Gastroesophageal sphincter (tissue), 4 donors: ENCODE measurements around the gene RNLS. TPM values are rescaled to one million over a fixed set of nuclear protein-coding genes. Genes with fewer than 3 reads are reported as not detected.

Experiments
- ATAC-seq: fragments of 150-250 bp; one replicate; pipeline ENCODE4 v1.9.1; 2016; ENCODE audit warnings: mild to moderate bottlenecking, moderate library complexity
- H3K27ac ChIP-seq, 4 donors: fragments of 200-600 bp; sonication (generic) in 3 of 4; 1 replicate in 3 of 4; 2 replicates in 1 of 4; pipeline ENCODE4 v1.5.1; 2016 to 2019
- H3K27me3 ChIP-seq: fragments of 200-600 bp; sonication (generic); one replicate; pipeline ENCODE4 v1.5.1; 2019
- H3K36me3 ChIP-seq, 2 donors: fragments of 200-600 bp; sonication (generic); one replicate each; pipeline ENCODE4 v1.5.1; 2019; ENCODE audit warnings: control low read depth in 1 of 2
- H3K4me1 ChIP-seq, 3 donors: fragments of 200-600 bp; sonication (generic); 1 replicate in 2 of 3; 2 replicates in 1 of 3; pipeline ENCODE4 v1.5.1; 2016 to 2019; ENCODE audit warnings: control low read depth in 2 of 3
- H3K4me3 ChIP-seq, 2 donors: fragments of 200-600 bp; sonication (generic); one replicate each; pipeline ENCODE4 v1.5.1; 2019; ENCODE audit warnings: mild to moderate bottlenecking in 1 of 2, moderate library complexity in 1 of 2
- H3K9me3 ChIP-seq, 3 donors: fragments of 200-600 bp; sonication (generic); one replicate each; pipeline ENCODE4 v1.5.1; 2017 to 2019; ENCODE audit warnings: control low read depth in 2 of 3
- CTCF ChIP-seq, 4 experiments: fragments of 200-600 bp in 2 of 4; fragments of 450-650 bp in 2 of 4; sonication (generic) in 1 of 4; IDR thresholded peaks; one replicate each; pipeline ENCODE4 v1.5.1; 2017 to 2019; ENCODE audit warnings: antibody characterized with exemption in 4 of 4, mild to moderate bottlenecking in 2 of 4, moderate library complexity in 2 of 4
- EP300 ChIP-seq: sonication (generic); formaldehyde crosslinking; IDR thresholded peaks from one replicate; pipeline ENCODE4 v1.6.1; 2017; ENCODE audit warnings: antibody characterized with exemption, mild to moderate bottlenecking
- POLR2A ChIP-seq, 2 donors: fragments of 450-650 bp; IDR thresholded peaks; one replicate each; pipeline ENCODE4 v1.6.1; 2017; ENCODE audit warnings: antibody characterized with exemption in 2 of 2, mild to moderate bottlenecking in 2 of 2, moderate library complexity in 1 of 2
- POLR2AphosphoS5 ChIP-seq: sonication (generic); formaldehyde crosslinking; IDR thresholded peaks from one replicate; pipeline ENCODE4 v1.6.1; 2017; ENCODE audit warnings: antibody characterized with exemption
- WGBS, 2 donors: methylation state at CpG; one replicate each; pipeline ENCODE4 v1.1.5; 2018; ENCODE audit warnings: low coverage in 1 of 2; 5-methylcytosine and 5-hydroxymethylcytosine counted together
- total RNA-seq, 4 donors: library from RNA; depleted of rRNA; stranded (reverse); fragments of >200 nt; gene quantifications; one replicate each; pipeline ENCODE4 v1.1.0, GENCODE V29; 2016

Gene RNLS
- total RNA-seq, 4 donors from 2014 or later: 9.4 to 25.1 (median 15.3) TPM

DNA sequence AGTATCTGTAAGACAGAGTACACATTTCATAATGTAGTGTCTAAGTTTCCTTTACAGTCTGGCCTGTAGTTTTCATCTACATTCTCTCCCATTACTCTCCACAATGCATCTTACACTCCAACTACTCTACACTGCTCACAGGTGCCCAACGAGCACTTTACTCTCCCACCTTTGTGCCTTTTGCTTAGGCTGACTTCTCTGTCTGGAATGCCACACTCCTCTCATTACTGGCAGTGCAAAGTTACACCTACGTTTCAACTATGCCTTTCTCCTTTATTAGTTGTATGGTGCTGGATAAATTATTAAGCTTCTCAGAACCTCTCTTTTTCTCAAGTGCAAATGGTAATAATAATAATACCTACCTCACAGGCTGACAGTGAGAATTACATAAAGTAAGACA is 70.5 kb downstream of the RNLS start:
- ATAC-seq: no peak
- Histone ChIP-seq H3K9me3 (no peaks in the 10 kb centered on the region), H3K4me3 (no peak overlapping the region), H3K36me3 (no peaks in the 10 kb centered on the region), H3K27ac (no peak overlapping the region), H3K27me3 (no peaks in the 10 kb centered on the region), H3K4me1 (no peaks in the 10 kb centered on the region)
- TF ChIP-seq EP300: no peak
- no peak for TF ChIP-seq CTCF (IDR thresholded peaks at IDR 0.05)
- no peak for TF ChIP-seq POLR2AphosphoS5
- TF ChIP-seq POLR2A (IDR thresholded peaks at IDR 0.05): no peak
- 73 to 80% methylated on average over 2 of the region's 2 CpGs for WGBS, 2 donors

- 18 to 45% methylated on average over 3 of the region's 3 CpGs for WGBS, 2 donors
- Histone ChIP-seq H3K4me3 (no peak overlapping the region), H3K36me3 (no peaks in the 10 kb centered on the region), H3K9me3 (no peaks in the 10 kb centered on the region), H3K27ac (no peak overlapping the region), H3K27me3 (no peaks in the 10 kb centered on the region), H3K4me1 (no peaks in the 10 kb centered on the region)
- no peak for ATAC-seq
- TF ChIP-seq POLR2AphosphoS5: no peak
- no peak for TF ChIP-seq POLR2A (IDR thresholded peaks at IDR 0.05)
- no peak for TF ChIP-seq CTCF (IDR thresholded peaks at IDR 0.05)
- no peak for TF ChIP-seq EP300
Observed at GRCh38 chr10:88508796-88509195, 74.3 kb downstream of the RNLS start.

DNA sequence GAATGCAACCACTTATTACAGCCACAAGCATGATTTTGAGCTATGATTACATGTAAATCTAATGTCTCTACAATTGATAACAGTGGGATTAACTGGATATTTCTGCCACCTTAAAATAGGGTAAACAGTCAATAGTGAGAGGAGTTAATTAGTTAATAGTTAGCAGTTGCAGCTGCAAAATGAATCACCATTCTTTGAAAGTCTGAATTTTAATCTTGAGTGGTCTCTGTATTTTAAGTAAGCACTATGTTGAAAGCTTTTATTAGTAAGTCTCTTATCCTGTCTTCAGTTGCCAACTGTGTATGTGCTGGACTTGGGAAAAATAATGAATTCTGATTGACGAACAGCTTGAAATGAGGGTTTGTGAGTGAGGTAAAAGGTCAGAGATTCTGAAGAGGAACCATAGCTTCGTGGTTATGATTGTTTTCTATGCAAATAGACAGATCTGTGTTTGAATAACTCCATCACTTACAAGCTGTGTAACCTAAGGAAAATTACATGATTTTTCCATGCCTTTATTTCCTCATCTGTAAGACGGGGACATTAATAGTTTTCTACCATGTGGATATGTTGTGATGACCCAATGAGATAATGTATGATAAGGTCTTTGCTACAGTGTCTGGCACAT is 75.2 kb downstream of the RNLS start:
- WGBS, 2 donors: 71 to 96% methylated on average over 3 of the region's 3 CpGs
- Histone ChIP-seq H3K4me3 (no peak overlapping the region), H3K27me3 (no peaks in the 10 kb centered on the region), H3K9me3 (no peaks in the 10 kb centered on the region), H3K36me3 (no peaks in the 10 kb centered on the region), H3K4me1 (no peaks in the 10 kb centered on the region), H3K27ac (no peak overlapping the region)
- TF ChIP-seq EP300 (no peak), POLR2A (IDR thresholded peaks at IDR 0.05) (no peak), POLR2AphosphoS5 (no peak), CTCF (IDR thresholded peaks at IDR 0.05) (no peak)
- ATAC-seq: no peak

GRCh38 chr10:88507404-88507803 is 75.7 kb downstream of the RNLS start:
- H3K9me3 ChIP-seq: no peaks in the 10 kb centered on the region
- 43 to 67% methylated on average over 1 of the region's 1 CpG for WGBS, 2 donors
- H3K4me3 ChIP-seq: no peak overlapping the region
- no peak overlapping the region for H3K27ac ChIP-seq
- H3K27me3 ChIP-seq: no peaks in the 10 kb centered on the region
- H3K36me3 ChIP-seq: no peaks in the 10 kb centered on the region
- ATAC-seq: no peak
- no peak for TF ChIP-seq POLR2A (IDR thresholded peaks at IDR 0.05)
- no peak for TF ChIP-seq EP300
- no peak for TF ChIP-seq CTCF (IDR thresholded peaks at IDR 0.05)
- no peak for TF ChIP-seq POLR2AphosphoS5
- H3K4me1 ChIP-seq: no peaks in the 10 kb centered on the region

GRCh38 chr10:88505680-88506215 is 77.4 kb downstream of the RNLS start:
- 73 to 91% methylated on average over 1 of the region's 1 CpG for WGBS, 2 donors
- ATAC-seq: no peak
- Histone ChIP-seq H3K4me1 (no peaks in the 10 kb centered on the region), H3K9me3 (no peaks in the 10 kb centered on the region), H3K27me3 (no peaks in the 10 kb centered on the region), H3K4me3 (no peak overlapping the region), H3K27ac (no peak overlapping the region), H3K36me3 (no peaks in the 10 kb centered on the region)
- TF ChIP-seq POLR2AphosphoS5 (no peak), EP300 (no peak), POLR2A (IDR thresholded peaks at IDR 0.05) (no peak), CTCF (IDR thresholded peaks at IDR 0.05) (no peak)
